Pons (tissue), 1 donor: ENCODE results near the gene DEFB116.
"Not testable (repeated sequence)": the region's sequence is repeated elsewhere in the genome, so short reads cannot be mapped to it uniquely, and the experiment has no call there.

ENCODE experiments used
- DNase-seq: peaks from one replicate; pipeline ENCODE4 v3.0.0-alpha.2; 2016; ENCODE audit warnings: low spot score

DEFB116 gene

GRCh38 chr20:31308535-31309162 is at the start of gene DEFB116:
DEFB116 (minus strand) TSS chr20:31308585; CDS start chr20:31308585, 0 bp downstream.
- no peak for DNase-seq

GRCh38 chr20:31355981-31356380 is 47.6 kb upstream of the DEFB116 start:
- DNase-seq = no peak

GRCh38 chr20:31341470-31341869 is 33.1 kb upstream of the DEFB116 start:
- no peak for DNase-seq

- no peak for DNase-seq
These were observed 22.5 kb upstream of the DEFB116 start for GRCh38 chr20:31330893-31331292.

GRCh38 chr20:31322504-31322903 is 14.1 kb upstream of the DEFB116 start:
- no peak for DNase-seq

GRCh38 chr20:31284964-31285363 is 23.4 kb downstream of the DEFB116 start:
- not testable (repeated sequence) for DNase-seq

- DNase-seq = no peak
These were observed 30.2 kb downstream of the DEFB116 start for GRCh38 chr20:31278178-31278577.

GRCh38 chr20:31274441-31274840 is 33.9 kb downstream of the DEFB116 start:
- no peak for DNase-seq

- DNase-seq = no peak
These were observed 48.0 kb downstream of the DEFB116 start for GRCh38 chr20:31260326-31260932.

- DNase-seq = no peak
These were observed 51.0 kb downstream of the DEFB116 start, which contains the start of gene DEFB115 for GRCh38 chr20:31257364-31257763. DEFB115 (plus strand) TSS chr20:31257664; CDS start chr20:31257664, 0 bp downstream.

- no peak for DNase-seq
These were observed 51.4 kb downstream of the DEFB116 start for GRCh38 chr20:31256959-31257358.
